GM21576 (cell line): ENCODE measurements around the gene ALOX15.
"Not testable (repeated sequence)": the region's sequence is repeated elsewhere in the genome, so short reads cannot be mapped to it uniquely, and the experiment has no call there.

Experiments used
- ATAC-seq: cut with Tn5 transposase; IDR thresholded peaks from one replicate; pipeline ENCODE4 v1.9.1; 2021; ENCODE audit warnings: mild to moderate bottlenecking, moderate library complexity; ENCODE audit not compliant: unreplicated experiment

ALOX15 gene

GRCh38 chr17:4641297-4642195 is at the start of gene ALOX15:
ALOX15 (minus strand) TSS chr17:4641678; CDS start chr17:4641651, 27 bp downstream.
- ATAC-seq: no peak

DNA sequence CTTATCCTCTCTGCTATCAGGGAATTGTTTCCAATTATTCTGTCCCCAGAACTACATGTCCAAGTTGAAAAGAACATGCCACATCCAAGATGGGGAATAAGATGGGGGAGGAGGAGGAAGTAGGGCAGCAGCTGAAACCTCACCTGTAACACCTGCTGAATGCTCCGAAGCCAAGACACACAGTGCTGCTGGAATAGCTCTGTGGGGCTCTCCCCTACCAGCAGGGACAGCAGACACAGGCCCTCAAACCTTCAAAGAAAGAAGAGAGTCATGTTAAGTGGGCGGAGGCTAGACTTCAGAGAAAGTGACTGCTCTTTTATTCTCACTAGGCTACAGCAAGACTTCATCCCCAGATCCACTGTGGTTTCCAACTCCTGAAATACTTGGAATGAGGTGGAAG is 49.3 kb upstream of the ALOX15 start:
- no peak for ATAC-seq

GRCh38 chr17:4689872-4690271 is 48.4 kb upstream of the ALOX15 start:
- not testable (repeated sequence) for ATAC-seq

- not testable (repeated sequence) for ATAC-seq
Measured at GRCh38 chr17:4683739-4684138, 42.3 kb upstream of the ALOX15 start.

DNA sequence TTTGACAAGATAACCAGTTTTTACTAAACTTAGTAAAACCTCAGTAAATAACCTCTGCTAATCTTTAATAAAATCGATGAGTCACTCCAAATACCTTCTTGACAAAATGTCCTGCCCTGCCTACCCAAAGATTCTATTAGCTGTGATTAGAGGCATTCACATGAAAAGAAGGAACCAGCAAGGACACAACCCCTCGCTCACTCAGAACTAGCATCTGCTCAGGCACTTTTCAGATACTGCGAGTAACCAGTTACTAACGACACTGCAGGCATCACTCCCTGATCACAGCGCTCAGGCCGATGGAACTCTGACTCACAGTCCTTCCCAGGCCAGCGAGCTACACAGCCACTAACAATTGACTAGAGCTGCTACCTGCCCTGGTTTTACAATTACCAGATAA is 38.2 kb upstream of the ALOX15 start:
- no peak for ATAC-seq

- no peak for ATAC-seq
Measured at GRCh38 chr17:4678448-4679026, 37.1 kb upstream of the ALOX15 start.

DNA sequence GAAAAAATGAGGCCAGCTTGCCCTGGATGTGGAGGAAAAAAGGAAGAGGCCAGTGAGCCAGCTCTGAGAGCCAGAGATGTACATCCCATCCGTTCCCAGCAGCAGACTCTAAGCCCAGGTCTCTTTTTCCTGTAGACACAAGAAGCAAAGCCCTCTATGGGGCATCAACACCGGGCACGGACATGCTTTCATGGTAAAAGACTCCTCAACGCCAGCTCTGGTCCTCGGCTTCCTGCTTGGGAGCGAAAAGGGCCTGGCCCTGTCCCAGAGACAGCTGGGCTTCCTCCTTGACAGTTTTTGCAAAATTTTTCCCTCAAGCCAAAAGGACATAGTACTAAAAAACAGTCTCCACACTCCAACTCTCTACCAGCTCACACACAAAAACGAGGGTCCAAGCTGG is 35.3 kb upstream of the ALOX15 start:
- ATAC-seq: no peak

- no peak for ATAC-seq
Measured at GRCh38 chr17:4675791-4676190, 34.3 kb upstream of the ALOX15 start.

DNA sequence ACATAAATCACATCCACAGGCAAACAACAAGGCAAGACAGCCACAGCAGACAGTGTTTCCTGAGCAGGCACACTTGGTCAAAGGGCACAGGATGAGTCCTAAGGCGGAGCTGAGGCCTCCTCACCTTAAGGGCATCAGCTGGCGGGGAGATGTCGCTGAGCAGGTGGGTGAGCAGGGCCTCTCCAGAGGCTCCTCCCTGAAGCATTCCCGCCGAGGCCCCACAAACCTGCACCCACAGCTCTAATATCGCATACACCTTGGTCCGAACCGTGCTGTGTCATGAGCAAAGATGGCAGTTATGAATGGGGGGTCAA is 33.2 kb upstream of the ALOX15 start:
- no peak for ATAC-seq

DNA sequence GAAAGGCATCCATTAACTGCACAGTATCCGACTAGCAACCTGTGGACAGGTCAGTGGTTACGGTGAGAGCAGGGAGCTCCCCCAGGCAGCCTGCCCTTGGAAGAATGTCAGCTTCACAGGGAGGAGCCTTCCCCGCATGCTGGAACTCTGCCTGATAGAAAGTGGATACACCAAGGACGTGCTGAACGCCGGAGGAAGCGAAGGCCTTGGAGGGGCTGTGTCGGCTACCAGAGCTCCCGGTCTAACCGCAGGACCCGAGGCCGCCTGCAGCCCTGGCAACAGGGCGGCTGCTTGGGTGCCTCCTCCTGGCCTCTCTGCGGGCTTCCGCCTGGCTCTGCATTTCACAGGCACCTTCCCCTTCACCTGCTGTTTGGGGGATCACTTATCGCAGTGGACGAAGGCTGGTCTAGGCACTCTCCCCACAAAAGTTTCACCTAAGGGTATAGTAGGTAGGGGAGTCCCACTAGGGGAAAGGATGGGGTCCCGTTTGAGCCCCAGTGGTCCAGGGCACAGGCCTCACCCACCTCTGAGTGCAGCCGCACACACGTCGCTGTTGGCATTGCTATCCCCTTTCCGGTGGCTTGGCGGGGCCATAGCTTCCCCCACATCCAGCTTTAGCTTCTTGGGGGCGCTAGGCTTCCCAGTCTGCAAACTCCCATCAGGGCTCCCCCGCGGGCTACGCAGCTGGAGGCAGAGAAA is 32.7 kb upstream of the ALOX15 start:
- no peak for ATAC-seq

GRCh38 chr17:4673169-4673568 is 31.7 kb upstream of the ALOX15 start:
- no peak for ATAC-seq

- ATAC-seq: no peak
Measured at GRCh38 chr17:4672751-4673150, 31.3 kb upstream of the ALOX15 start.

DNA sequence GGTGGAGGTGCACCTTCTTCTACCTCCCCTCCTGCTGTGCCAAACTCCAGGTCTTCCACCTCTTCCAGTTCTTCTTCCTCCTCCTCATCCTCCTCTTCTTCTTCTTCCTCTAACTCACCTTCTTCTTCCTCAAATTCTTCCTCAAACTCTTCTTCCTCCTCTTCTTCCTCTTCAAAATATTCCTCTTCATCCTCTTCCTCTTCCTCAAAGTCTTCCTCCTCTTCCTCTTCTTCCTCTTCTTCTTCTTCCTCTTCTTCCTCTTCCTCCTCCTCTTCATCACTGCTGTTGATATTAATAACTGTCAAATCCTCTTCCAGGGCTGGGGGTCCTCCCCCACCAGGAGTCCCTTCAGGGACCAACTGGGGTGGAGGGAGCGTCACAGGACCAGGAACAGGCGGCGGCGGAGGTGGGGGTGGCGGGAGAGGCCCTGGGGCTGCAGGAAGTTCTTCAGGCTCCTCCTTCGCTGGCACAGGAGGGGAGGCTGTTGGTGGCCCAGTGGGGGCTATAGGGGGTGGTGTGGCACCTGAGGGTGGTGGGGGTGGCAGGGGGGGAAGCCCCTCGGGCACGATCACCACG is 30.7 kb upstream of the ALOX15 start:
- no peak for ATAC-seq

DNA sequence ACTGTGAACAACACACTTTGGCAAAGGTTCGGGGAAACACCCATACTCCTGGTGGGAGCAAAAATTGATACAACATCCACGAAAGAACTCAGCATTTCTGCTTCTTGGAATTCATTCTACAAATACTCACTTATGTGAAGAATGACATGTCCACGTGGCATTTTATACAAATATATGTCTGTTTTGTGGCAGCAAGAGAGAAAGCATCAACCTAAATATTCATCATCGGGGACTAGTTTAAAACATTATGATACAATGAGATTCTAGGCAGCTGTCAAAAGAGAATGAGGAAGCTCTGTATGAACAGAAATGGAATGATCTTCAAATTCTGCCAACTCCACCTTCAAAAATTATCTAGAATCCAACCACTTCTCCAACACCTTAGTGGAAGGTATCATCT is 25.7 kb upstream of the ALOX15 start:
- no peak for ATAC-seq

- ATAC-seq: no peak
Measured at GRCh38 chr17:4666296-4666695, 24.8 kb upstream of the ALOX15 start.

GRCh38 chr17:4665027-4665426 is 23.5 kb upstream of the ALOX15 start:
- ATAC-seq: no peak

- no peak for ATAC-seq
Measured at GRCh38 chr17:4664230-4664629, 22.8 kb upstream of the ALOX15 start.

- ATAC-seq: no peak
Measured at GRCh38 chr17:4663711-4664110, 22.2 kb upstream of the ALOX15 start.

- ATAC-seq: no peak
Measured at GRCh38 chr17:4658478-4659305, 17.2 kb upstream of the ALOX15 start.

GRCh38 chr17:4657678-4658077 is 16.2 kb upstream of the ALOX15 start:
- ATAC-seq: no peak

GRCh38 chr17:4655933-4656332 is 14.5 kb upstream of the ALOX15 start:
- not testable (repeated sequence) for ATAC-seq
